Left colon (tissue), 2 donors: ENCODE measurements around the gene MLANA. TPM values are rescaled to one million over a fixed set of nuclear protein-coding genes. Genes with fewer than 3 reads are reported as not detected.
"Not testable (repeated sequence)": the region's sequence is repeated elsewhere in the genome, so short reads cannot be mapped to it uniquely, and the experiment has no call there.

Source experiments
- ATAC-seq: fragments of 200-7000 bp; cut with Tn5 transposase; one replicate; pipeline ENCODE4 v1.9.1; 2020; ENCODE audit warnings: mild to moderate bottlenecking, moderate library complexity
- DNase-seq, 2 donors: peaks; one replicate each; pipeline ENCODE4 v3.0.0-alpha.2; 2020
- intact Hi-C, 2 donors: fragments of 100-400 bp; cut with DNase I in 1 of 2; cut with micrococcal nuclease in 1 of 2; formaldehyde crosslinking; loops; one replicate each; pipeline versions ENCODE4 v1.11.2 to v1.14.0; 2022; cut with DNase I, micrococcal nuclease
- total RNA-seq, 2 donors: library from RNA; stranded (reverse); fragmentation: NEBNext Ultra II Directional; extraction: Animal tissue kit (Norgen Biotek cat#: 25700); gene quantifications; one replicate each; pipeline ENCODE4 v1.2.1, GENCODE V29; 2021
- donor health status: DM: no; HTN: no; CAD: no.
- donor health status: DM: yes; HTN: yes; CAD: no.

The MLANA gene
- total RNA-seq, 2 donors from 2014 or later, result not detected

GRCh38 chr9:5866685-5867084 is 24.0 kb upstream of the MLANA start:
- DNase-seq (no peak), ATAC-seq (no peak)
- intact Hi-C loops, result no loop called here

- intact Hi-C loops, result no loop called here
- ATAC-seq, result no peak
- DNase-seq, result no peak
These were observed 22.5 kb upstream of the MLANA start for GRCh38 chr9:5868235-5868634.

- intact Hi-C loops, result no loop called here
- DNase-seq (peak in 1 of 2 donors; percentile 24), ATAC-seq (peak; percentile 52)
These were observed 21.2 kb upstream of the MLANA start for GRCh38 chr9:5869315-5870019.

- DNase-seq (no peak), ATAC-seq (no peak)
These were observed 20.7 kb upstream of the MLANA start for GRCh38 chr9:5870020-5870339.

GRCh38 chr9:5870691-5871090 is 20.0 kb upstream of the MLANA start:
- DNase-seq, result peak in 1 of 2 donors; percentile 19
- intact Hi-C loops, result no loop called here
- ATAC-seq, result no peak

More at GRCh38 chr9:5870020-5870339, 20.7 kb upstream of the MLANA start:
- intact Hi-C loops, result no loop called here

- intact Hi-C loops, result no loop called here
- ATAC-seq (no peak), DNase-seq (no peak)
These were observed 18.9 kb upstream of the MLANA start for GRCh38 chr9:5871785-5872184.

GRCh38 chr9:5872511-5872910 is 18.2 kb upstream of the MLANA start:
- intact Hi-C loops, result no loop called here
- no peak for ATAC-seq
- DNase-seq, result no peak

GRCh38 chr9:5873439-5873838 is 17.2 kb upstream of the MLANA start:
- intact Hi-C loops, result no loop called here

GRCh38 chr9:5874048-5874447 is 16.6 kb upstream of the MLANA start:
- intact Hi-C loops, result no loop called here
- ATAC-seq (no peak), DNase-seq (no peak)

More at GRCh38 chr9:5873439-5873838, 17.2 kb upstream of the MLANA start:
- ATAC-seq (no peak), DNase-seq (no peak)

- intact Hi-C loops, result no loop called here
- DNase-seq (no peak), ATAC-seq (no peak)
These were observed 14.7 kb upstream of the MLANA start for GRCh38 chr9:5876026-5876425.

GRCh38 chr9:5876711-5877110 is 14.0 kb upstream of the MLANA start:
- ATAC-seq (no peak), DNase-seq (no peak)
- intact Hi-C loops, result no loop called here

- ATAC-seq, result peak; percentile 90
- no peak for DNase-seq
- intact Hi-C loops, result loop anchor here in 1 of 2 donors (10.0 kb wide), 1 partner anchor 425 kb away; no protein-coding TSS in a partner anchor
These were observed 11.1 kb upstream of the MLANA start for GRCh38 chr9:5879419-5880181.

GRCh38 chr9:5882244-5883012 is 8.3 kb upstream of the MLANA start:
- DNase-seq, ATAC-seq: not testable (repeated sequence)
- intact Hi-C loops, result loop anchor here in 1 of 2 donors (10.0 kb wide), 1 partner anchor 422 kb away; no protein-coding TSS in a partner anchor

GRCh38 chr9:5884191-5884590 is 6.5 kb upstream of the MLANA start:
- ATAC-seq (peak; percentile 30), DNase-seq (no peak)
- intact Hi-C loops, result loop anchor here in 1 of 2 donors (10.0 kb wide), 1 partner anchor 421 kb away; no protein-coding TSS in a partner anchor

GRCh38 chr9:5886114-5886939 is 4.4 kb upstream of the MLANA start:
- intact Hi-C loops, result loop anchor here in 1 of 2 donors (10.0 kb wide), 1 partner anchor 418 kb away; no protein-coding TSS in a partner anchor
- DNase-seq (peak; percentile 58 to 85), ATAC-seq (peak; percentile 89)

GRCh38 chr9:5892456-5893133 is 1.9 kb downstream of the MLANA start:
- intact Hi-C loops, result no loop called here
- no peak for DNase-seq
- no peak for ATAC-seq

- ATAC-seq (no peak), DNase-seq (no peak)
- intact Hi-C loops, result no loop called here
These were observed 2.4 kb downstream of the MLANA start for GRCh38 chr9:5893134-5893505.

GRCh38 chr9:5893591-5894236 is 3.0 kb downstream of the MLANA start:
- ATAC-seq (peak; percentile 42), DNase-seq (no peak)
- intact Hi-C loops, result no loop called here
